SK-N-SH treated with all-trans-retinoic acid at 6 μM for 48 hours (cell line): ENCODE data around the gene TRMT61A.

ENCODE experiments used
- ATAC-seq: fragments of 200-7000 bp; cut with Tn5 transposase; 3 replicates; pipeline ENCODE4 v1.9.1; 2020; ENCODE audit warnings: mild to moderate bottlenecking, moderate library complexity
- ARNTL ChIP-seq: fragments of 450-650 bp; formaldehyde crosslinking; IDR thresholded peaks from 2 replicates; pipeline ENCODE4 v1.5.0; 2020; ENCODE audit warnings: low read depth, mild to moderate bottlenecking, moderate library complexity, borderline replicate concordance
- CSDC2 ChIP-seq: fragments of 250-450 bp; sonication (Bioruptor Pico); IDR thresholded peaks from 2 replicates; pipeline ENCODE4 v1.5.0; 2020; ENCODE audit warnings: mild to moderate bottlenecking, moderate library complexity
- ESRRG ChIP-seq: fragments of 250-450 bp; sonication (Bioruptor Pico); IDR thresholded peaks from 2 replicates; pipeline ENCODE4 v1.6.1; 2021; ENCODE audit warnings: mild to moderate bottlenecking
- GLIS3 ChIP-seq: fragments of 250-450 bp; sonication (Bioruptor Pico); IDR thresholded peaks from 2 replicates; pipeline ENCODE4 v1.5.0; 2020; ENCODE audit warnings: mild to moderate bottlenecking, moderate library complexity
- PPARA ChIP-seq: fragments of 250-450 bp; sonication (Bioruptor Pico); IDR thresholded peaks from 2 replicates; pipeline ENCODE4 v1.5.0; 2020; ENCODE audit warnings: mild to moderate bottlenecking, borderline replicate concordance
- RARB ChIP-seq: fragments of 250-450 bp; sonication (Bioruptor Pico); IDR thresholded peaks from 2 replicates; pipeline ENCODE4 v1.8.0; 2021; ENCODE audit warnings: mild to moderate bottlenecking, moderate library complexity
- SNAI2 ChIP-seq: fragments of 250-450 bp; sonication (Bioruptor Pico); IDR thresholded peaks from 2 replicates; pipeline ENCODE4 v1.5.0; 2020; ENCODE audit warnings: mild to moderate bottlenecking, moderate library complexity
- TCF4 ChIP-seq: fragments of 250-450 bp; sonication (Bioruptor Pico); IDR thresholded peaks from 2 replicates; pipeline ENCODE4 v1.8.0; 2021; ENCODE audit warnings: mild to moderate bottlenecking, moderate library complexity, borderline replicate concordance
- TOX ChIP-seq: fragments of 250-450 bp; sonication (Bioruptor Pico); IDR thresholded peaks from 2 replicates; pipeline ENCODE4 v1.8.0; 2021; ENCODE audit warnings: mild to moderate bottlenecking, moderate library complexity, borderline replicate concordance
- ZC3H10 ChIP-seq: fragments of 250-450 bp; sonication (Bioruptor Pico); IDR thresholded peaks from 2 replicates; pipeline ENCODE4 v1.5.1; 2021; ENCODE audit warnings: mild to moderate bottlenecking, moderate library complexity
- ZFP3 ChIP-seq: fragments of 250-450 bp; sonication (Bioruptor Pico); IDR thresholded peaks from 2 replicates; pipeline ENCODE4 v1.5.0; 2020; ENCODE audit warnings: mild to moderate bottlenecking, moderate library complexity
- ZFP30 ChIP-seq: fragments of 450-650 bp; formaldehyde crosslinking; IDR thresholded peaks from 2 replicates; pipeline ENCODE4 v1.5.0; 2022; ENCODE audit warnings: mild to moderate bottlenecking, moderate library complexity
- ZNF565 ChIP-seq: fragments of 450-650 bp; formaldehyde crosslinking; conservative IDR thresholded peaks from 2 replicates; pipeline ENCODE4 v1.5.0; 2020; ENCODE audit warnings: low read depth, mild to moderate bottlenecking, moderate library complexity
- ZNF8 ChIP-seq: fragments of 450-650 bp; formaldehyde crosslinking; IDR thresholded peaks from 2 replicates; pipeline ENCODE4 v1.5.0; 2020; ENCODE audit warnings: mild to moderate bottlenecking, moderate library complexity
- TF ChIP-seq, protein P1 (sequence below): fragments of 250-450 bp; sonication (Bioruptor Pico); IDR thresholded peaks from 2 replicates; pipeline ENCODE4 v1.5.0; 2020; ENCODE audit warnings: mild to moderate bottlenecking, moderate library complexity
- TF ChIP-seq, protein P2 (sequence below): fragments of 250-450 bp; sonication (Bioruptor Pico); IDR thresholded peaks from 2 replicates; pipeline ENCODE4 v1.5.1; 2021; ENCODE audit warnings: mild to moderate bottlenecking, moderate library complexity
- TF ChIP-seq, protein P3 (sequence below): fragments of 250-450 bp; sonication (Bioruptor Pico); IDR thresholded peaks from 2 replicates; pipeline ENCODE4 v1.8.0; 2021; ENCODE audit warnings: low read depth, mild to moderate bottlenecking, moderate library complexity, borderline replicate concordance
- TF ChIP-seq, protein P4 (sequence below): fragments of 250-450 bp; sonication (Bioruptor Pico); IDR thresholded peaks from 2 replicates; pipeline ENCODE4 v1.5.1; 2020; ENCODE audit warnings: low read depth, mild to moderate bottlenecking, moderate library complexity
- TF ChIP-seq, protein P5 (sequence below): fragments of 250-450 bp; sonication (Bioruptor Pico); IDR thresholded peaks from 2 replicates; pipeline ENCODE4 v1.8.0; 2020; ENCODE audit warnings: mild to moderate bottlenecking, moderate library complexity, borderline replicate concordance

The TRMT61A gene

DNA sequence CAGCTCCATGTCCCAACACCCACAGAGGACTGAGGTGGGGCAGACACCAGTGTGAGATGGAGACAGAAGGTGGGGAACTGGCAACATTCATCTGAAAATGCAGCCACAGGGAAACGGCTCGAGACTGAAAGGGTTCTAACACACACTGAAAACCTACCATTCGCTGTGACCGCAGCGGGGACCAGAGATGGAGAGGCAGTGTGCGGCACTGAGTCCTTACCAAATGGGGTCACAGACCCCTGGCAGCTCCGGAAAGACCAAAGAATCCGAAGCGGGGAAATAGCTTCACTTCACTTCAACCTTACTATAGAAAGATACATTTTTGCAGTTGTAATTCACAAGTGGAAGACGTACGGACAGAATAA lies 23.8 kb downstream of the TRMT61A start (continued):
- TF ChIP-seq, protein P1, sequence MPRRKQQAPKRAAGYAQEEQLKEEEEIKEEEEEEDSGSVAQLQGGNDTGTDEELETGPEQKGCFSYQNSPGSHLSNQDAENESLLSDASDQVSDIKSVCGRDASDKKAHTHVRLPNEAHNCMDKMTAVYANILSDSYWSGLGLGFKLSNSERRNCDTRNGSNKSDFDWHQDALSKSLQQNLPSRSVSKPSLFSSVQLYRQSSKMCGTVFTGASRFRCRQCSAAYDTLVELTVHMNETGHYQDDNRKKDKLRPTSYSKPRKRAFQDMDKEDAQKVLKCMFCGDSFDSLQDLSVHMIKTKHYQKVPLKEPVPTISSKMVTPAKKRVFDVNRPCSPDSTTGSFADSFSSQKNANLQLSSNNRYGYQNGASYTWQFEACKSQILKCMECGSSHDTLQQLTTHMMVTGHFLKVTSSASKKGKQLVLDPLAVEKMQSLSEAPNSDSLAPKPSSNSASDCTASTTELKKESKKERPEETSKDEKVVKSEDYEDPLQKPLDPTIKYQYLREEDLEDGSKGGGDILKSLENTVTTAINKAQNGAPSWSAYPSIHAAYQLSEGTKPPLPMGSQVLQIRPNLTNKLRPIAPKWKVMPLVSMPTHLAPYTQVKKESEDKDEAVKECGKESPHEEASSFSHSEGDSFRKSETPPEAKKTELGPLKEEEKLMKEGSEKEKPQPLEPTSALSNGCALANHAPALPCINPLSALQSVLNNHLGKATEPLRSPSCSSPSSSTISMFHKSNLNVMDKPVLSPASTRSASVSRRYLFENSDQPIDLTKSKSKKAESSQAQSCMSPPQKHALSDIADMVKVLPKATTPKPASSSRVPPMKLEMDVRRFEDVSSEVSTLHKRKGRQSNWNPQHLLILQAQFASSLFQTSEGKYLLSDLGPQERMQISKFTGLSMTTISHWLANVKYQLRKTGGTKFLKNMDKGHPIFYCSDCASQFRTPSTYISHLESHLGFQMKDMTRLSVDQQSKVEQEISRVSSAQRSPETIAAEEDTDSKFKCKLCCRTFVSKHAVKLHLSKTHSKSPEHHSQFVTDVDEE (CRISPR knock-in tag), result no peak
- TF ChIP-seq, protein P2, sequence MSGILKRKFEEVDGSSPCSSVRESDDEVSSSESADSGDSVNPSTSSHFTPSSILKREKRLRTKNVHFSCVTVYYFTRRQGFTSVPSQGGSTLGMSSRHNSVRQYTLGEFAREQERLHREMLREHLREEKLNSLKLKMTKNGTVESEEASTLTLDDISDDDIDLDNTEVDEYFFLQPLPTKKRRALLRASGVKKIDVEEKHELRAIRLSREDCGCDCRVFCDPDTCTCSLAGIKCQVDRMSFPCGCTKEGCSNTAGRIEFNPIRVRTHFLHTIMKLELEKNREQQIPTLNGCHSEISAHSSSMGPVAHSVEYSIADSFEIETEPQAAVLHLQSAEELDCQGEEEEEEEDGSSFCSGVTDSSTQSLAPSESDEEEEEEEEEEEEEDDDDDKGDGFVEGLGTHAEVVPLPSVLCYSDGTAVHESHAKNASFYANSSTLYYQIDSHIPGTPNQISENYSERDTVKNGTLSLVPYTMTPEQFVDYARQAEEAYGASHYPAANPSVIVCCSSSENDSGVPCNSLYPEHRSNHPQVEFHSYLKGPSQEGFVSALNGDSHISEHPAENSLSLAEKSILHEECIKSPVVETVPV, result no peak
- TF ChIP-seq ZC3H10 (CRISPR knock-in tag), result no peak
- TF ChIP-seq ZFP3 (CRISPR knock-in tag), result no peak
- TF ChIP-seq GLIS3, result no peak
- no peak for TF ChIP-seq SNAI2 (CRISPR knock-in tag)
- TF ChIP-seq ESRRG (CRISPR knock-in tag), result no peak
- no peak for TF ChIP-seq RARB (CRISPR knock-in tag)
- no peak for TF ChIP-seq ZFP30 (CRISPR knock-in tag)
- TF ChIP-seq TCF4 (CRISPR knock-in tag), result no peak
- TF ChIP-seq PPARA (CRISPR knock-in tag), result no peak
- no peak for TF ChIP-seq TOX (CRISPR knock-in tag)
- no peak for TF ChIP-seq ZNF8

DNA sequence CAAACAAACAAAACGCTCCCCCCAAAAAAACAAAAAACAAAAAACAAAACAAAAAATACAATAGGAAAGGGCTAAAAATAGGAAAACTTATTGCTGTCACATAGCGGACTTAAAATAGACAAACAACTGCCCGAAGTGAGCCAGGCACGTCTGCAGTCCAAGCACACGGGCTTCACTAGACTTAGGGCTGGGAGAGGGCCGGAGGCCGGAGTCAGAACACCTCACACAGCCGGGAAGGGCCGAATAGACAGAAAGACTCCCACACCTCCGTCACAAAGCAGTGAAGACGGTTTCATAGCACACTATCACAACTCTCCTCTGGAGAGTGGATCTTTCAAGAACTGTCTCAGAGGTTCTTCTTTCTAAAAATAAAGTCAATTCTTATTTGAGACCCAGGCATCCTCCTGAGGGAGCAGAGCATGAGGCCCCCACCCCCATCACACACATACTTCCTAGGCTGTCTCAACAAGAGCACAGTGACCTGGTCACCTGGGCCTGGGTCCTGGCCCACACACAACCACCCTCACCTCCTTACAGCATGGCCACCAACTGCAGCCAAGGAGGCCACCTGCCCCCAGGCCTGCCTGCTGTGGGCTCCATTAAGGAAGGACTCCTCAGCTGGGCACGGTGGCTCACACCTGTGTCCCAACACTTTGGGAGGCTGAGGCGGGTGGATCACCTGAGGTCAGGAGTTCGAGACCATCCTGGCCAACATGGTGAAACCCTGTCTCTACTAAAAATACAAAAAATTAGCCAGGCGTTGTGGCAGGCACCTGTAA lies 26.8 kb downstream of the TRMT61A start:
- no peak for ATAC-seq
- TF ChIP-seq CSDC2 (CRISPR knock-in tag) (no peak), TCF4 (CRISPR knock-in tag) (no peak), ARNTL (no peak), ZNF565 (CRISPR knock-in tag) (no peak), ZFP30 (CRISPR knock-in tag) (no peak), RARB (CRISPR knock-in tag) (no peak), TOX (CRISPR knock-in tag) (no peak)
- TF ChIP-seq, protein P3, sequence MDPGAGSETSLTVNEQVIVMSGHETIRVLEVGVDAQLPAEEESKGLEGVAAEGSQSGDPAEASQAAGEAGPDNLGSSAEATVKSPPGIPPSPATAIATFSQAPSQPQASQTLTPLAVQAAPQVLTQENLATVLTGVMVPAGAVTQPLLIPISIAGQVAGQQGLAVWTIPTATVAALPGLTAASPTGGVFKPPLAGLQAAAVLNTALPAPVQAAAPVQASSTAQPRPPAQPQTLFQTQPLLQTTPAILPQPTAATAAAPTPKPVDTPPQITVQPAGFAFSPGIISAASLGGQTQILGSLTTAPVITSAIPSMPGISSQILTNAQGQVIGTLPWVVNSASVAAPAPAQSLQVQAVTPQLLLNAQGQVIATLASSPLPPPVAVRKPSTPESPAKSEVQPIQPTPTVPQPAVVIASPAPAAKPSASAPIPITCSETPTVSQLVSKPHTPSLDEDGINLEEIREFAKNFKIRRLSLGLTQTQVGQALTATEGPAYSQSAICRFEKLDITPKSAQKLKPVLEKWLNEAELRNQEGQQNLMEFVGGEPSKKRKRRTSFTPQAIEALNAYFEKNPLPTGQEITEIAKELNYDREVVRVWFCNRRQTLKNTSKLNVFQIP (CRISPR knock-in tag), result no peak
- TF ChIP-seq, protein P4, sequence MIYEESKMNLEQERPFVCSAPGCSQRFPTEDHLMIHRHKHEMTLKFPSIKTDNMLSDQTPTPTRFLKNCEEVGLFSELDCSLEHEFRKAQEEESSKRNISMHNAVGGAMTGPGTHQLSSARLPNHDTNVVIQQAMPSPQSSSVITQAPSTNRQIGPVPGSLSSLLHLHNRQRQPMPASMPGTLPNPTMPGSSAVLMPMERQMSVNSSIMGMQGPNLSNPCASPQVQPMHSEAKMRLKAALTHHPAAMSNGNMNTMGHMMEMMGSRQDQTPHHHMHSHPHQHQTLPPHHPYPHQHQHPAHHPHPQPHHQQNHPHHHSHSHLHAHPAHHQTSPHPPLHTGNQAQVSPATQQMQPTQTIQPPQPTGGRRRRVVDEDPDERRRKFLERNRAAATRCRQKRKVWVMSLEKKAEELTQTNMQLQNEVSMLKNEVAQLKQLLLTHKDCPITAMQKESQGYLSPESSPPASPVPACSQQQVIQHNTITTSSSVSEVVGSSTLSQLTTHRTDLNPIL (CRISPR knock-in tag), result no peak
- TF ChIP-seq, protein P5, sequence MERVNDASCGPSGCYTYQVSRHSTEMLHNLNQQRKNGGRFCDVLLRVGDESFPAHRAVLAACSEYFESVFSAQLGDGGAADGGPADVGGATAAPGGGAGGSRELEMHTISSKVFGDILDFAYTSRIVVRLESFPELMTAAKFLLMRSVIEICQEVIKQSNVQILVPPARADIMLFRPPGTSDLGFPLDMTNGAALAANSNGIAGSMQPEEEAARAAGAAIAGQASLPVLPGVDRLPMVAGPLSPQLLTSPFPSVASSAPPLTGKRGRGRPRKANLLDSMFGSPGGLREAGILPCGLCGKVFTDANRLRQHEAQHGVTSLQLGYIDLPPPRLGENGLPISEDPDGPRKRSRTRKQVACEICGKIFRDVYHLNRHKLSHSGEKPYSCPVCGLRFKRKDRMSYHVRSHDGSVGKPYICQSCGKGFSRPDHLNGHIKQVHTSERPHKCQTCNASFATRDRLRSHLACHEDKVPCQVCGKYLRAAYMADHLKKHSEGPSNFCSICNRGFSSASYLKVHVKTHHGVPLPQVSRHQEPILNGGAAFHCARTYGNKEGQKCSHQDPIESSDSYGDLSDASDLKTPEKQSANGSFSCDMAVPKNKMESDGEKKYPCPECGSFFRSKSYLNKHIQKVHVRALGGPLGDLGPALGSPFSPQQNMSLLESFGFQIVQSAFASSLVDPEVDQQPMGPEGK (CRISPR knock-in tag), result no peak
- TF ChIP-seq, protein P2, result no peak
